DND-41 (cell line): ENCODE results near the gene KCNG1.

Experiments used
- EZH2 ChIP-seq: IDR thresholded peaks from 3 replicates; pipeline ENCODE4 v1.6.1; 2012; ENCODE audit warnings: borderline replicate concordance, low read depth, mild to moderate bottlenecking, moderate library complexity, low read length, inconsistent platforms; ENCODE audit not compliant: severe bottlenecking
- TF ChIP-seq, protein P1 (sequence below): IDR thresholded peaks from 2 replicates; pipeline ENCODE4 v1.5.1; 2012; ENCODE audit warnings: borderline replicate concordance, low read length, moderate library complexity, mild to moderate bottlenecking; ENCODE audit not compliant: poor library complexity, severe bottlenecking; ENCODE audit errors: extremely low read depth

DNA sequence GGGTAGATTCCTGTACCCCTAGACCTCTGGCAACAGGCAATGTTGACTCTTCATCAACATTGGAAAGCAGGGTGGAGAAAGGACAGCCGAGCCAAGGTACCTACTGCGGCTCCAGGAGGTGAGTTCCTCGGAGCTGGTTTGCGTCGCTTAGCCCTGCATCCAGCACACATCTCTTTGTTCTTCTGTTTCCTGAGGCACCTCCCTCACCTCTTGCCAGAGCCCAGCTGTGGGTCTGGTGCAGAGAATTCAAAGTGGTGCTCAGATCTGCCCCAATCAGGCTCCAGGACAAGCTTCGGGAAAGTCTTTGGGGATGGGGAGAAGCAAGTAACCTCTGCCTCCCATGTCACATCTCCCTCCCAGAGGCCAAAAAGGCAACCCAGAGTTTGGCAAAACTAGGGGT lies 2.2 kb downstream of the KCNG1 start:
- TF ChIP-seq, protein P1, sequence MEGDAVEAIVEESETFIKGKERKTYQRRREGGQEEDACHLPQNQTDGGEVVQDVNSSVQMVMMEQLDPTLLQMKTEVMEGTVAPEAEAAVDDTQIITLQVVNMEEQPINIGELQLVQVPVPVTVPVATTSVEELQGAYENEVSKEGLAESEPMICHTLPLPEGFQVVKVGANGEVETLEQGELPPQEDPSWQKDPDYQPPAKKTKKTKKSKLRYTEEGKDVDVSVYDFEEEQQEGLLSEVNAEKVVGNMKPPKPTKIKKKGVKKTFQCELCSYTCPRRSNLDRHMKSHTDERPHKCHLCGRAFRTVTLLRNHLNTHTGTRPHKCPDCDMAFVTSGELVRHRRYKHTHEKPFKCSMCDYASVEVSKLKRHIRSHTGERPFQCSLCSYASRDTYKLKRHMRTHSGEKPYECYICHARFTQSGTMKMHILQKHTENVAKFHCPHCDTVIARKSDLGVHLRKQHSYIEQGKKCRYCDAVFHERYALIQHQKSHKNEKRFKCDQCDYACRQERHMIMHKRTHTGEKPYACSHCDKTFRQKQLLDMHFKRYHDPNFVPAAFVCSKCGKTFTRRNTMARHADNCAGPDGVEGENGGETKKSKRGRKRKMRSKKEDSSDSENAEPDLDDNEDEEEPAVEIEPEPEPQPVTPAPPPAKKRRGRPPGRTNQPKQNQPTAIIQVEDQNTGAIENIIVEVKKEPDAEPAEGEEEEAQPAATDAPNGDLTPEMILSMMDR, result no peak
- no peak for TF ChIP-seq EZH2
